Measurements from ENCODE around the gene B4GALT5.

Gene B4GALT5

GRCh38 chr20:49646126-49646525 lies 67.6 kb downstream of the B4GALT5 start:
- DNase-seq (ENCODE audit: low spot score), result no peak
- no peak for TF ChIP-seq CTCF (IDR thresholded peaks at IDR 0.05; ENCODE audit: extremely low read depth, missing control alignments)

- DNase-seq (ENCODE audit: low spot score), result no peak
- no peak for TF ChIP-seq CTCF (IDR thresholded peaks at IDR 0.05; ENCODE audit: extremely low read depth, missing control alignments)
Observed at GRCh38 chr20:49644980-49645565, 68.6 kb downstream of the B4GALT5 start.

GRCh38 chr20:49642816-49643215 lies 70.9 kb downstream of the B4GALT5 start:
- no peak for DNase-seq (ENCODE audit: low spot score)
- no peak for TF ChIP-seq CTCF (IDR thresholded peaks at IDR 0.05; ENCODE audit: extremely low read depth, missing control alignments)

GRCh38 chr20:49641683-49642656 lies 71.7 kb downstream of the B4GALT5 start:
- TF ChIP-seq CTCF (IDR thresholded peaks at IDR 0.05; ENCODE audit: extremely low read depth, missing control alignments), result no peak
- DNase-seq (ENCODE audit: low spot score), result no peak

- no peak for DNase-seq (ENCODE audit: low spot score)
- TF ChIP-seq CTCF (IDR thresholded peaks at IDR 0.05; ENCODE audit: extremely low read depth, missing control alignments), result no peak
Observed at GRCh38 chr20:49637046-49637637, 76.5 kb downstream of the B4GALT5 start.

- DNase-seq (ENCODE audit: low spot score), result no peak
- no peak for TF ChIP-seq CTCF (IDR thresholded peaks at IDR 0.05; ENCODE audit: extremely low read depth, missing control alignments)
Observed at GRCh38 chr20:49636447-49636846, 77.2 kb downstream of the B4GALT5 start.

GRCh38 chr20:49635866-49636265 lies 77.8 kb downstream of the B4GALT5 start:
- no peak for TF ChIP-seq CTCF (IDR thresholded peaks at IDR 0.05; ENCODE audit: extremely low read depth, missing control alignments)
- no peak for DNase-seq (ENCODE audit: low spot score)
